Measurements from ENCODE around the gene PLA2G6.

DNA sequence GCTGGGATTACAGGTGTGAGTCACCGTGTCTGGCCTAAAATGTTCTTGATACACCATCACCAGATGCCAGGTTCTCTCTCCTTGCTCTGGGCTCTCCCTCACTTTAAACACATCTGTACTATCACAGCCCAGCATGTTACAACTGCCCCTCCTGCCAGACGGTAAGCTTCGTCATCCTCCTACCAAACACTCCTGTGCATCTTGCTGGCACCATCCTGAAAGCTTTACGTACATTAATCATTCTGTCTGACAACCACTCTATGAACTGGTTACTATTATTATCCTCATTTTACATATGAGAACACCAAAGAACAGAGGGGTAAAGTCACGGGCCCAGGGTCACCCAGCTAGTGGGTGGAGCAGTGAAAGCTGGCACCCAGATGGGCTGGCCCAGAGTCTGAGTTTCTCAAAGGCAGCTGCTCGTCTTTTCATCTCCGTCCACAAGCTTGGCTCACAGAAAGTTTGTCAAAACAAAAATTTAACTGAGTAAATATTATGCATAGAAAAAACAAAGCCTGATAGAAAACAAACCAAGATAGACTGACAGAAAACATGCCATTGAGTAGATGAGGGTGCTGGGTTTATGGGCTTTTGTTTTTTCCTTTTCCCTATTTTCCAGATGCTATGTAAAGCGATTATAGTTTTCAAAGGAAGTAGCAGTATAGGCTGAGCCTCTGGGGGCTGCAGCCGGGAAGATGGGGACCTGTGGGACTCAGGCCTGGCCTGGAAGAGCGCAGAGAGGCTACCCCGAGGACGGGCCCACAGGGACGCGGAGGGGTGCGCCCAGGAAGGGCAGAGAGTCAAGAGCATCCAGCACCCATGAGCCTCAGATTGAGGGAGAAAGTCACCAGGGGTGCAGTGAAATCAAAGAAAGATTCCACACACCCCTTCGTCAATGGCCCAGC lies 9.5 kb downstream of the PLA2G6 start:
- TF ChIP-seq RFX5 (IDR thresholded peaks at IDR 0.05) (no peak), POLR2A (IDR thresholded peaks at IDR 0.05; ENCODE audit: low read length) (no peak), KDM5A (IDR thresholded peaks at IDR 0.05) (no peak), HDAC2 (IDR thresholded peaks at IDR 0.05) (no peak), RAD21 (conservative IDR thresholded peaks at IDR 0.05 in 1 of 2, IDR thresholded peaks at IDR 0.05 in 1 of 2) (no peak), EHMT2 (IDR thresholded peaks at IDR 0.05; ENCODE audit: low read depth) (no peak), BHLHE40 (IDR thresholded peaks at IDR 0.05; ENCODE audit: low read depth, low read length) (no peak), EP300 (IDR thresholded peaks at IDR 0.05) (no peak)
- TF ChIP-seq, protein P1, sequence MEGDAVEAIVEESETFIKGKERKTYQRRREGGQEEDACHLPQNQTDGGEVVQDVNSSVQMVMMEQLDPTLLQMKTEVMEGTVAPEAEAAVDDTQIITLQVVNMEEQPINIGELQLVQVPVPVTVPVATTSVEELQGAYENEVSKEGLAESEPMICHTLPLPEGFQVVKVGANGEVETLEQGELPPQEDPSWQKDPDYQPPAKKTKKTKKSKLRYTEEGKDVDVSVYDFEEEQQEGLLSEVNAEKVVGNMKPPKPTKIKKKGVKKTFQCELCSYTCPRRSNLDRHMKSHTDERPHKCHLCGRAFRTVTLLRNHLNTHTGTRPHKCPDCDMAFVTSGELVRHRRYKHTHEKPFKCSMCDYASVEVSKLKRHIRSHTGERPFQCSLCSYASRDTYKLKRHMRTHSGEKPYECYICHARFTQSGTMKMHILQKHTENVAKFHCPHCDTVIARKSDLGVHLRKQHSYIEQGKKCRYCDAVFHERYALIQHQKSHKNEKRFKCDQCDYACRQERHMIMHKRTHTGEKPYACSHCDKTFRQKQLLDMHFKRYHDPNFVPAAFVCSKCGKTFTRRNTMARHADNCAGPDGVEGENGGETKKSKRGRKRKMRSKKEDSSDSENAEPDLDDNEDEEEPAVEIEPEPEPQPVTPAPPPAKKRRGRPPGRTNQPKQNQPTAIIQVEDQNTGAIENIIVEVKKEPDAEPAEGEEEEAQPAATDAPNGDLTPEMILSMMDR (IDR thresholded peaks at IDR 0.05): no peak
- TF ChIP-seq, protein P2, sequence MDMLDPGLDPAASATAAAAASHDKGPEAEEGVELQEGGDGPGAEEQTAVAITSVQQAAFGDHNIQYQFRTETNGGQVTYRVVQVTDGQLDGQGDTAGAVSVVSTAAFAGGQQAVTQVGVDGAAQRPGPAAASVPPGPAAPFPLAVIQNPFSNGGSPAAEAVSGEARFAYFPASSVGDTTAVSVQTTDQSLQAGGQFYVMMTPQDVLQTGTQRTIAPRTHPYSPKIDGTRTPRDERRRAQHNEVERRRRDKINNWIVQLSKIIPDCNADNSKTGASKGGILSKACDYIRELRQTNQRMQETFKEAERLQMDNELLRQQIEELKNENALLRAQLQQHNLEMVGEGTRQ (IDR thresholded peaks at IDR 0.05): no peak
- TF ChIP-seq, protein P3, sequence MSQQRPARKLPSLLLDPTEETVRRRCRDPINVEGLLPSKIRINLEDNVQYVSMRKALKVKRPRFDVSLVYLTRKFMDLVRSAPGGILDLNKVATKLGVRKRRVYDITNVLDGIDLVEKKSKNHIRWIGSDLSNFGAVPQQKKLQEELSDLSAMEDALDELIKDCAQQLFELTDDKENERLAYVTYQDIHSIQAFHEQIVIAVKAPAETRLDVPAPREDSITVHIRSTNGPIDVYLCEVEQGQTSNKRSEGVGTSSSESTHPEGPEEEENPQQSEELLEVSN (IDR thresholded peaks at IDR 0.05; ENCODE audit: borderline replicate concordance, low read depth): no peak
- TF ChIP-seq, protein P4, sequence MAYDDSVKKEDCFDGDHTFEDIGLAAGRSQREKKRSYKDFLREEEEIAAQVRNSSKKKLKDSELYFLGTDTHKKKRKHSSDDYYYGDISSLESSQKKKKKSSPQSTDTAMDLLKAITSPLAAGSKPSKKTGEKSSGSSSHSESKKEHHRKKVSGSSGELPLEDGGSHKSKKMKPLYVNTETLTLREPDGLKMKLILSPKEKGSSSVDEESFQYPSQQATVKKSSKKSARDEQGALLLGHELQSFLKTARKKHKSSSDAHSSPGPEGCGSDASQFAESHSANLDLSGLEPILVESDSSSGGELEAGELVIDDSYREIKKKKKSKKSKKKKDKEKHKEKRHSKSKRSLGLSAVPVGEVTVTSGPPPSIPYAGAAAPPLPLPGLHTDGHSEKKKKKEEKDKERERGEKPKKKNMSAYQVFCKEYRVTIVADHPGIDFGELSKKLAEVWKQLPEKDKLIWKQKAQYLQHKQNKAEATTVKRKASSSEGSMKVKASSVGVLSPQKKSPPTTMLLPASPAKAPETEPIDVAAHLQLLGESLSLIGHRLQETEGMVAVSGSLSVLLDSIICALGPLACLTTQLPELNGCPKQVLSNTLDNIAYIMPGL (CRISPR knock-in tag; IDR thresholded peaks at IDR 0.05; ENCODE audit: borderline replicate concordance): no peak
